Measurements from ENCODE around the gene TMEM196.

The TMEM196 gene

DNA sequence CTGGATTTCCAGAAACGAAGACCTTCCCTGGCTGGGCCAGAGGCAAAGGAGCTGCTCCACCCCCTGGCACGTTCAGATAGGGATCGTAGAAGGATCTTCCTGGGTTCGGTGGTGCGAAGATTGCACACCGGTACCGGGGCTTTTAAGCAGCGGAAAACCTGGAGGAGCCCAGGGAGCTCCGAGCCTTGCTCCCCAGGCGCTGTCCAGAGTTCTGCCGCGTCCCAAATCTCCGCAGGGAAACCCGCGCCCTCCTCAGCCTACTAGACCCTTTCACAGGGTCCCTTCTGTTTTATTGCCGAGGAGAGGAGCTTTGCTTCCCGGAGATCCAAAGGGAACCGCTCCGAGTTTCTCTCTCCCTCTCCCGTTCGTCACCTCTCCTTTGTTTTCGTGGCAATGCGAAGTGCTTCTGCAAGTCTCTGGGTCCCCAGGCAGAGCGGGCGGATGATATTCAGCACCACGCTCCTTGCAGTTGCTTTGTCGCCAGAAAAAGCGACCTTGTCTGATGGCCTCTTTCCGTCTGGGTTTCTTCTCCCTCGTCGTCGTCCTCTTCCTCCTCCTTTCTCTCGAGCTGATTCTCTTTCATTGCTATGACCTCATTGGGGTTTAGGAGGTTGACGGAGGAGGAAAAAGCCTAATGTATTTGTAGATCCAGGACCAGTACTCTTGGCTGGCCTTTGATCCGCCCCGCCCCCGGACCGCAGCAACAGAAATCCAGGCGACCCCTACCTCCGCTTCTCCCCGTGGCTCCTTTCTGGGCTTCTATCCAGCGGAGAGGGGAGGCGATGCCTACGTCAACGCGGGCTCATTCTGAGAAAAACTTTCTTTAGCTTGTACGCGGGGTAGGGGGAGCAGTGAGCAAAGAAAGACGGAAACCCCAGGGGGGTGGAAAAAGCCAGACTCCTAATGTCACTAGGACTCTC, at the start of gene TMEM196:
Gene TMEM196, minus strand, starts transcription at position 777 of the 920 bp plus-strand sequence. CDS start 921 bp downstream, outside the sequence.
- TF ChIP-seq GATA2 (IDR thresholded peaks at IDR 0.05; ENCODE audit: low read depth, low read length) (no peak), GATA3 (IDR thresholded peaks at IDR 0.05; ENCODE audit: low read depth, low read length) (no peak)

DNA sequence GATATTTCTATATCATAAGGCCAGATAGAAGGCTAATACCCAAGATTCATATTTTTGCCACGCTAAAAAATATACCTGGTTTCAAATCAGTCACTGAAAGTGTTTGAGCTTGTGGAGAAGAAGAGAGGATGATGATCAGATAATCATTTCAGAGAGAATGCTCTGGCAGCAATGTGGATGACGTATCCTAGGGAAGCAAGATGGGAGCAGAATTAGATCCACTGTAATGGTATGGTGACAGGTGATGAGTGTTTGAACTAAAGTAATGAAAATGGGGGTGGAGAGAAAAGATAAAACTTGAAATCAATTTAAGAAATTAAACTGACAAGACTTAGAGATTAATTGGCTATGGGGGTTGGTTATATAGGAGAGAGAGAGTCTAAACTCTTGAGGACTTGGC, 42.7 kb upstream of the TMEM196 start:
- TF ChIP-seq GATA2 (IDR thresholded peaks at IDR 0.05; ENCODE audit: low read depth, low read length) (no peak), GATA3 (IDR thresholded peaks at IDR 0.05; ENCODE audit: low read depth, low read length) (no peak)

- TF ChIP-seq GATA3 (IDR thresholded peaks at IDR 0.05; ENCODE audit: low read depth, low read length) (no peak), GATA2 (IDR thresholded peaks at IDR 0.05; ENCODE audit: low read depth, low read length) (no peak)
These were observed 42.1 kb upstream of the TMEM196 start for GRCh38 chr7:19815546-19815945.

DNA sequence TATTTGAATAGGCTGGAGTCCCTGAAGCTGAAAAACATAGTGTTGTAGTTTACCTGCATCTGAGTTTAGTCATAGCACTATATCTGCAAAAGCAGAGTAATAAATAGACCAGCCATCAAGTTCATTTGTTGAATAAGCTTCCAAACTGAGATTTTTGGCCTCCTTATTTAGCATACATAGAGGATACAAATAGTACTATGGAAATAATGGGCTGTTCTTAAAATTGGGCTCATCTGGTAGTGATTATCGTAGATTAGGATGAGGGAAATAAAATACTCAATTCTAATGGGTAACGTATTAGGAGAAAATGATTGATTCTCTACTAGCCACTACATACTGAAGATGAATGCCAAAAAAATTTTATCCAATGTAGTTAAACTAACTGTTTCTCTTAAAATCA, 41.4 kb upstream of the TMEM196 start:
- TF ChIP-seq GATA2 (IDR thresholded peaks at IDR 0.05; ENCODE audit: low read depth, low read length): no peak
- no peak for TF ChIP-seq GATA3 (IDR thresholded peaks at IDR 0.05; ENCODE audit: low read depth, low read length)

GRCh38 chr7:19811386-19811785, 38.0 kb upstream of the TMEM196 start:
- no peak for TF ChIP-seq GATA3 (IDR thresholded peaks at IDR 0.05; ENCODE audit: low read depth, low read length)

DNA sequence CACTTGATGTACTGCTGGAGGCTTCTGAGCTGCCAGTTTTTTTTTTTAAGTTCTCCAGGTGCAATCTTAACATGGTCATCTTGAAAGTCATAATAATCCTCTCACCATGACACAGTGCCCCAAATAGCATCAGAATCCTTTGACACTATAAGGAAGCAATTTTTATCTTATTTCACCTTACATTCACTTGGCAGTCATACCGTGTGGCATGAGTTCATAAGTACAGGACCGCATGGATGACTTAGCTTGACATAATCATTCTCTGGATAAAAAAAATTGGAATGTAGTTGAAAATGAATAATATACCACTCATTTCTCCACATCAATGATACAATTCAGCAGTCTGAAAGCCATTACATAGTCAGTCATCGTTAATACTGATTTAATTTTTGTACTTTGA, 25.6 kb upstream of the TMEM196 start:
- TF ChIP-seq GATA2 (IDR thresholded peaks at IDR 0.05; ENCODE audit: low read depth, low read length) (no peak), GATA3 (IDR thresholded peaks at IDR 0.05; ENCODE audit: low read depth, low read length) (no peak)

DNA sequence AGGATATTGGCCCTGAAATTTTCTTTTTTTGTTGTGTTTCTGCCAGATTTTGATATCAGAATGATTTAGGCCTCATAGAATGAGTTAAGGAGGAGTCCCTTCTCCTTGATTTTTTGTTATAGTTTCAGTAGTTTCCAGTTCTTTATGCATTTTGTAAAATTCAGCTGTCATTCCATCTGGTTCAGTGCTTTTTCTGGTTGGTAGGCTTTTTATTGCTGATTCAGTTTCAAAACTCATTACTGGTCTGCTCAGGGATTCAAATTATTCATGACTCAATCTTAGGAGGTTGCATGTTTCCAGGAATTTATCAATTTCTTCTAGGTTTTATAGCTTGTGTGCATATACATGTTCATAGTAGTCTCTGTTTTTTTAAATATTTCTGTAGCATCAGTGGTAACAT, 10.1 kb upstream of the TMEM196 start:
- no peak for TF ChIP-seq GATA3 (IDR thresholded peaks at IDR 0.05; ENCODE audit: low read depth, low read length)
- TF ChIP-seq GATA2 (IDR thresholded peaks at IDR 0.05; ENCODE audit: low read depth, low read length): no peak

- TF ChIP-seq GATA2 (IDR thresholded peaks at IDR 0.05; ENCODE audit: low read depth, low read length): no peak
- TF ChIP-seq GATA3 (IDR thresholded peaks at IDR 0.05; ENCODE audit: low read depth, low read length): no peak
These were observed 3.6 kb upstream of the TMEM196 start for GRCh38 chr7:19776981-19777380.

GRCh38 chr7:19775578-19775977, 2.2 kb upstream of the TMEM196 start:
- TF ChIP-seq GATA2 (IDR thresholded peaks at IDR 0.05; ENCODE audit: low read depth, low read length) (no peak), GATA3 (IDR thresholded peaks at IDR 0.05; ENCODE audit: low read depth, low read length) (no peak)

DNA sequence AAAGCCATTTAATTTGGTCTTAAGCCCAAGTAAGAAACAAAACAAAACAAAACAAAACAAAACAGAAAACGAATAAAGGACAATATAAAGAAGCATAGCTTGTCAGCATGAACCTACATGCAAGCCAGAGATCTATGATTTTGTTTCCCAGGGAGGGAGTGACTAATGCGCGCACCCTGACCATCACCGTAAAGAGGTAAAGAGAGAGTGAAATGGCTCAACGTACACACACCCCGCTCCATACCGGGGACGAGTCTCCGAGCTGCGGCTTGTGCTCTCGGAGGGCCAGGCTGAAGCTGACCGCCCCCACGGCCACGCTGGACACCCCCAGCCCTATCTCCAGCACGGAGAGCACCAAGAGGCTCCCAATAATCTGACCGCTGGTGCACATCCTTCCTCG, 1.1 kb downstream of the TMEM196 start:
- TF ChIP-seq GATA3 (IDR thresholded peaks at IDR 0.05; ENCODE audit: low read depth, low read length) (no peak), GATA2 (IDR thresholded peaks at IDR 0.05; ENCODE audit: low read depth, low read length) (no peak)

GRCh38 chr7:19762631-19763030, 10.8 kb downstream of the TMEM196 start:
- TF ChIP-seq GATA2 (IDR thresholded peaks at IDR 0.05; ENCODE audit: low read depth, low read length) (no peak), GATA3 (IDR thresholded peaks at IDR 0.05; ENCODE audit: low read depth, low read length) (no peak)

- no peak for TF ChIP-seq GATA2 (IDR thresholded peaks at IDR 0.05; ENCODE audit: low read depth, low read length)
These were observed 18.8 kb downstream of the TMEM196 start for GRCh38 chr7:19754521-19755116.

- TF ChIP-seq GATA2 (IDR thresholded peaks at IDR 0.05; ENCODE audit: low read depth, low read length) (no peak), GATA3 (IDR thresholded peaks at IDR 0.05; ENCODE audit: low read depth, low read length) (no peak)
These were observed 21.4 kb downstream of the TMEM196 start for GRCh38 chr7:19752020-19752419.

DNA sequence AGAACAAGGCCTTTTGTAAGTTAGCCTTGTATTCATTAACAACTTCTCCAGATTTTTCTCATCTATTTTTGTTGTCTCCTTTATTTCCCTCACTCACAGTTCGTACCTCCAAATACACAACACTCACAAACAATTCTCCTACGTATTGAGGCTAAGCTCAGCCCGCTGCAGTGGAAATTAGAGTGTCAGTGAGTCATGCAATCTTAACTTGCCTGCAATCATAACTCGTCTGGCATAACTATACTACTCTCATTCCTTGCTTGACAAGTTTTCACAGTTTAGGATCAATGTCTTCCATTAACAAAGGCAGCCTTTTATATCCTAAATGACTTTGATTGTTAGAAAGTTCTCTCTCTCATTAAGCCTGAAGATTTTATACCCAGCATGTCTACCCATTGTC, 23.8 kb downstream of the TMEM196 start:
- TF ChIP-seq GATA3 (IDR thresholded peaks at IDR 0.05; ENCODE audit: low read depth, low read length) (no peak), GATA2 (IDR thresholded peaks at IDR 0.05; ENCODE audit: low read depth, low read length) (no peak)

DNA sequence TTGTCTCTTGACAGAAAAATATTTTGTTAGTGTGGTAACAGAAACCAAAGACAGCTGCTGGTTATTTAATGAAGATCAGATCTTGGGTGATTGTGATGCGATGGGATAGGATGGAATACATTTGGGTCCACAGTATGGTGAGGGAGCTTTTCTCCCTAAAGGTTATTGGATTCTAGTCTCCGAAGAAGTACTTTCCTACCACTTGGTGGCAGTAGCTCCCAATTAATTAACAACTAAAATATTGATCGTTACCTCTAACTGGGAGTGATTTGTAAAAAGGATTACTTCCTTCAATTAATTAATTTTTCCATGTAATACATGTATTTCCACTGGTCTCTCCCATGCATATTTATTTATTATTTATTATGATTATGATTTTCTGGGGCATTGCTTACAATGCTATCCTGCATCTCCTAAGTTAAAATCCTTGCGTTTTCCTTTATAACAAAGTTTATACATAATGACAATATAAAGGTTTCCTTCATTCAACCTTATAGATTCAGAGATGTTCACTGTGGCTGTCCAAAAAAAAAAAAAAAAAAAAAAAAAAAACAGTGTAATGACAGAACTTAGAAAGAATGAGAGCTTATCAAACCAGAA, 25.6 kb downstream of the TMEM196 start:
- no peak for TF ChIP-seq GATA2 (IDR thresholded peaks at IDR 0.05; ENCODE audit: low read depth, low read length)
- no peak for TF ChIP-seq GATA3 (IDR thresholded peaks at IDR 0.05; ENCODE audit: low read depth, low read length)
